ENCODE results near the gene RPE65. TPM values are rescaled to one million over a fixed set of nuclear protein-coding genes. Genes with fewer than 3 reads are reported as not detected.

The RPE65 gene
- total RNA-seq, 1 experiment from 2014 or later, result not detected

- TF ChIP-seq ARID4B (CRISPR knock-in tag; IDR thresholded peaks at IDR 0.05; ENCODE audit: borderline replicate concordance), result no peak
- TF ChIP-seq TEAD4 (CRISPR knock-in tag; IDR thresholded peaks at IDR 0.05), result no peak
- TF ChIP-seq CREM (CRISPR knock-in tag; IDR thresholded peaks at IDR 0.05), result no peak
- no peak for TF ChIP-seq ZNF425 (CRISPR knock-in tag; conservative IDR thresholded peaks at IDR 0.05)
- no peak for TF ChIP-seq E2F5 (CRISPR knock-in tag; IDR thresholded peaks at IDR 0.05)
- TF ChIP-seq TEAD1 (CRISPR knock-in tag; IDR thresholded peaks at IDR 0.05), result no peak
Observed at GRCh38 chr1:68470388-68470970, 20.7 kb upstream of the RPE65 start (continued).

GRCh38 chr1:68464891-68465290 is 15.1 kb upstream of the RPE65 start:
- H3K4me3 Mint-ChIP-seq, result no peak overlapping the region
- peaks cover 14% of the 10 kb centered on the region for H3K36me3 Mint-ChIP-seq
- ATAC-seq (peak; percentile 86), DNase-seq (ENCODE audit: low spot score) (peak; percentile 34)
- CTCF ChIA-PET, result no interaction called here
- H3K27me3 Mint-ChIP-seq (ENCODE audit: low read depth), result no peaks in the 10 kb centered on the region
- POLR2A ChIA-PET, result no interaction called here
- peaks cover 23% of the 10 kb centered on the region for H3K4me1 Mint-ChIP-seq
- H3K27ac Mint-ChIP-seq, result no peak overlapping the region
- peaks cover 16% of the 10 kb centered on the region for H3K9me3 Mint-ChIP-seq
- no peak for TF ChIP-seq NR3C1 (CRISPR knock-in tag; conservative IDR thresholded peaks at IDR 0.05; ENCODE audit: low read depth)
- no peak for TF ChIP-seq ZNF281 (CRISPR knock-in tag; IDR thresholded peaks at IDR 0.05)
- TF ChIP-seq ZMAT4 (CRISPR knock-in tag; IDR thresholded peaks at IDR 0.05), result no peak
- no peak for TF ChIP-seq FOXP4 (CRISPR knock-in tag; IDR thresholded peaks at IDR 0.05)
- TF ChIP-seq MLX (CRISPR knock-in tag; IDR thresholded peaks at IDR 0.05), result no peak
- no peak for TF ChIP-seq AFF4 (CRISPR knock-in tag; IDR thresholded peaks at IDR 0.05; ENCODE audit: borderline replicate concordance)
- TF ChIP-seq ZNF219 (CRISPR knock-in tag; IDR thresholded peaks at IDR 0.05; ENCODE audit: borderline replicate concordance), result no peak
- TF ChIP-seq USF2 (CRISPR knock-in tag; IDR thresholded peaks at IDR 0.05), result no peak

Measured in WTC11 (cell line).